SK-N-SH (cell line): ENCODE data around the gene PRKCH. TPM values are rescaled to one million over a fixed set of nuclear protein-coding genes. Genes with fewer than 3 reads are reported as not detected.

ENCODE experiments used
- CTCF ChIA-PET: fragments of 300-600, 350-600 bp; formaldehyde crosslinking; extraction: SDS; loops from one replicate; lab custom pipeline; 2021; lab: Yijun Ruan, JAX
- POLR2A ChIA-PET: fragments of 350-600 bp; sonication (Branson Sonifier 250); formaldehyde crosslinking; extraction: SDS; loops from one replicate; lab custom pipeline; 2020; ENCODE audit warnings: antibody characterized with exemption, inconsistent platforms; lab: Yijun Ruan, JAX
- DNase-seq: peaks from one replicate; pipeline ENCODE4 v3.0.0; 2012
- H2AFZ ChIP-seq: fragments of 200-600 bp; sonication (generic); 2 replicates; pipeline ENCODE4 v1.8.1; 2016; ENCODE audit warnings: antibody characterized with exemption, mild to moderate bottlenecking, low read depth
- H3F3A ChIP-seq: fragments of 200-600 bp; sonication (generic); replicated peaks from 2 replicates; pipeline ENCODE3; 2016; ENCODE audit warnings: antibody characterized with exemption, mild to moderate bottlenecking; ENCODE audit not compliant: insufficient read depth
- H3K27ac ChIP-seq, 2 experiments: fragments of 200-500 bp in 1 of 2; fragments of 200-600 bp in 1 of 2; sonication (Bioruptor generic) in 1 of 2; sonication (generic), shearing (Covaris generic) in 1 of 2; 2 replicates each; pipeline versions ENCODE4 v1.5.1 to v1.6.1; 2014 to 2016; ENCODE audit warnings: low read depth in 2 of 2, inconsistent platforms in 1 of 2, low read length in 1 of 2, mild to moderate bottlenecking in 1 of 2, mixed read lengths in 1 of 2
- H3K27me3 ChIP-seq: fragments of 200-600 bp; sonication (generic), shearing (Covaris generic); 2 replicates; pipeline ENCODE4 v1.6.1; 2016; ENCODE audit warnings: mixed run types; ENCODE audit not compliant: insufficient read depth
- H3K36me3 ChIP-seq, 2 experiments: fragments of 200-500 bp in 1 of 2; fragments of 200-600 bp in 1 of 2; sonication (Bioruptor generic) in 1 of 2; sonication (generic) in 1 of 2; replicated peaks in 1 of 2; 2 replicates each; pipeline versions ENCODE3 to v1.5.1; 2014 to 2016; ENCODE audit warnings: low read length in 1 of 2, mild to moderate bottlenecking in 1 of 2; ENCODE audit not compliant: insufficient read depth in 2 of 2, control insufficient read depth in 1 of 2
- H3K4me1 ChIP-seq, 2 experiments: fragments of 200-500 bp in 1 of 2; fragments of 200-600 bp in 1 of 2; sonication (Bioruptor generic) in 1 of 2; sonication (generic), shearing (Covaris generic) in 1 of 2; 2 replicates each; pipeline versions ENCODE4 v1.5.1 to v1.6.1; 2014 to 2016; ENCODE audit warnings: low read depth in 1 of 2, low read length in 1 of 2, mixed run types in 1 of 2; ENCODE audit not compliant: insufficient read depth in 2 of 2, control insufficient read depth in 1 of 2
- H3K4me2 ChIP-seq: fragments of 200-600 bp; sonication (generic), shearing (Covaris generic); 2 replicates; pipeline ENCODE4 v1.6.1; 2017; ENCODE audit warnings: mixed run types
- H3K4me3 ChIP-seq, 2 experiments: fragments of 200-500 bp in 1 of 2; fragments of 200-600 bp in 1 of 2; sonication (Bioruptor generic) in 1 of 2; sonication (generic), shearing (Covaris generic) in 1 of 2; 2 replicates each; pipeline versions ENCODE4 v1.5.1 to v1.8.1; 2014 to 2016; ENCODE audit warnings: low read depth in 2 of 2, inconsistent platforms in 1 of 2, low read length in 1 of 2, mild to moderate bottlenecking in 1 of 2, mixed read lengths in 1 of 2, moderate library complexity in 1 of 2
- H3K79me2 ChIP-seq: fragments of 200-600 bp; sonication (generic); 2 replicates; pipeline ENCODE4 v1.8.1; 2017; ENCODE audit warnings: mild to moderate bottlenecking; ENCODE audit not compliant: insufficient read depth
- H3K9ac ChIP-seq: fragments of 200-600 bp; sonication (generic); 2 replicates; pipeline ENCODE4 v1.6.1; 2017; ENCODE audit warnings: mixed run types
- H3K9me2 ChIP-seq: fragments of 200-600 bp; sonication (generic); 2 replicates; pipeline ENCODE4 v1.6.1; 2017; ENCODE audit warnings: mixed run types
- H3K9me3 ChIP-seq: fragments of 200-600 bp; sonication (generic); 2 replicates; pipeline ENCODE4 v1.6.1; 2017; ENCODE audit warnings: mixed run types, mild to moderate bottlenecking, moderate library complexity
- H4K20me1 ChIP-seq: fragments of 200-600 bp; sonication (generic); 2 replicates; pipeline ENCODE4 v1.6.1; 2017; ENCODE audit warnings: mild to moderate bottlenecking, mixed run types; ENCODE audit not compliant: insufficient read depth
- CHD2 ChIP-seq: fragments of 150-350 bp; IDR thresholded peaks from 2 replicates; pipeline ENCODE4 v1.6.1; 2018; ENCODE audit warnings: low read length; ENCODE audit not compliant: partially characterized antibody
- CTCF ChIP-seq: fragments of 200-600 bp; sonication (generic); IDR thresholded peaks from 2 replicates; pipeline ENCODE4 v1.6.1; 2017; ENCODE audit warnings: antibody characterized with exemption, mild to moderate bottlenecking, moderate library complexity
- ELF1 ChIP-seq: IDR thresholded peaks from 2 replicates; pipeline ENCODE4 v1.4.0; 2012
- EP300 ChIP-seq, 2 experiments: IDR thresholded peaks; 2 replicates each; pipeline versions ENCODE4 v1.4.0 to v1.6.1; 2012; ENCODE audit warnings: borderline replicate concordance in 1 of 2, low read depth in 1 of 2, low read length in 1 of 2
- JUND ChIP-seq: IDR thresholded peaks from 2 replicates; pipeline ENCODE4 v1.4.0; 2012
- MAX ChIP-seq: IDR thresholded peaks from 2 replicates; pipeline ENCODE4 v1.4.0; 2012; ENCODE audit warnings: low read depth
- NFIC ChIP-seq: IDR thresholded peaks from 2 replicates; pipeline ENCODE4 v1.4.0; 2012; ENCODE audit warnings: borderline replicate concordance
- PBX3 ChIP-seq: IDR thresholded peaks from 2 replicates; pipeline ENCODE4; 2012
- POLR2AphosphoS5 ChIP-seq: IDR thresholded peaks from 2 replicates; pipeline ENCODE4 v1.6.1; 2012; ENCODE audit warnings: low read depth, low read length
- RAD21 ChIP-seq: IDR thresholded peaks from 2 replicates; pipeline ENCODE4 v1.6.1; 2012; ENCODE audit warnings: mild to moderate bottlenecking, low read length
- RCOR1 ChIP-seq: fragments of 150-350 bp; IDR thresholded peaks from 2 replicates; pipeline ENCODE4 v1.6.1; 2017; ENCODE audit warnings: antibody characterized with exemption, low read length
- SMC3 ChIP-seq: IDR thresholded peaks from 2 replicates; pipeline ENCODE4 v1.6.1; 2012; ENCODE audit warnings: low read depth, low read length, improper control_type of control experiment
- TEAD4 ChIP-seq: IDR thresholded peaks from 2 replicates; pipeline ENCODE4 v1.4.0; 2012; ENCODE audit warnings: mild to moderate bottlenecking, borderline replicate concordance; ENCODE audit not compliant: insufficient read depth
- WGBS: methylation state at CpG from one replicate; pipeline ENCODE4 v1.1.6; 2017; ENCODE audit warnings: low lambda C conversion rate; 5-methylcytosine and 5-hydroxymethylcytosine counted together
- polyA plus RNA-seq, 3 experiments: library from polyadenylated mRNA; depleted of rRNA; stranded (reverse); fragments of >200 nt; gene quantifications; 2 replicates each; pipeline ENCODE4 v1.2.3, GENCODE V29; 2012
- TF ChIP-seq, protein P1 (sequence below): IDR thresholded peaks from 2 replicates; pipeline ENCODE4 v1.4.0; 2012; ENCODE audit warnings: low read depth, borderline replicate concordance
- TF ChIP-seq, protein P2 (sequence below): IDR thresholded peaks from 2 replicates; pipeline ENCODE4 v1.6.1; 2012; ENCODE audit warnings: mild to moderate bottlenecking, low read depth, low read length, moderate library complexity

PRKCH gene
- polyA plus RNA-seq, 1 of the 3 experiments (the other 2 are of a cell fraction): 4.2 TPM

GRCh38 chr14:61475316-61475715, 153.9 kb downstream of the PRKCH start:
- ChIA-PET CTCF (interaction anchor here (0.7 to 3.7 kb wide), 30 partner anchors 8 to 362 kb away, joined by 3 to 18 read pairs (median 4); no protein-coding TSS in a partner anchor), POLR2A (interaction anchor here (0.6 to 1.6 kb wide), 3 partner anchors 100 to 287 kb away, joined by 4 read pairs; partner anchors contain the start of genes HIF1A and SNAPC1)
- Histone ChIP-seq H3K36me3 (no peaks in the 10 kb centered on the region), H4K20me1 (no peaks in the 10 kb centered on the region), H3K9me2 (no peaks in the 10 kb centered on the region), H3K4me1 (peaks cover 14 to 66% of the 10 kb centered on the region in 2 experiments), H3K27ac (peak overlapping the region in 1 of 2 experiments; percentile 97; a peak in 2 of 4 replicates), H2AFZ (no peak overlapping the region), H3K9me3 (no peaks in the 10 kb centered on the region), H3K79me2 (no peaks in the 10 kb centered on the region), H3K27me3 (no peaks in the 10 kb centered on the region), H3K4me3 (no peak overlapping the region), H3F3A (peaks cover 25% of the 10 kb centered on the region), H3K9ac (no peak overlapping the region), H3K4me2 (no peak overlapping the region)
- DNase-seq: no peak
- TF ChIP-seq TEAD4 (no peak), EP300 (IDR thresholded peaks at IDR 0.05; ENCODE audit: borderline replicate concordance in 1 of 2, low read depth in 1 of 2, low read length in 1 of 2) (peak in 1 of 2 experiments; percentile 25; a peak in 1 of 4 replicates), SMC3 (peak; percentile 56), NFIC (no peak), CTCF (peak; percentile 84), MAX (no peak), PBX3 (no peak), RAD21 (peak; percentile 68), CHD2 (no peak)
- 29% methylated on average over 4 of the region's 4 CpGs for WGBS

- Histone ChIP-seq H3K4me1 (peaks cover 7 to 66% of the 10 kb centered on the region in 2 experiments), H3K9me3 (no peaks in the 10 kb centered on the region), H3K27me3 (no peaks in the 10 kb centered on the region), H3K27ac (peak overlapping the region in 1 of 2 experiments; percentile 97; a peak in 2 of 4 replicates), H2AFZ (no peak overlapping the region), H3K4me3 (no peak overlapping the region), H4K20me1 (no peaks in the 10 kb centered on the region), H3K9ac (no peak overlapping the region), H3F3A (peaks cover 19% of the 10 kb centered on the region), H3K79me2 (no peaks in the 10 kb centered on the region), H3K36me3 (no peaks in the 10 kb centered on the region), H3K4me2 (no peak overlapping the region), H3K9me2 (no peaks in the 10 kb centered on the region)
- CTCF ChIA-PET: interaction anchor here (0.5 to 3.7 kb wide), 23 partner anchors 12 to 361 kb away, joined by 3 to 18 read pairs (median 4); no protein-coding TSS in a partner anchor
- 87% methylated on average over 2 of the region's 2 CpGs for WGBS
- DNase-seq: no peak
- POLR2A ChIA-PET: interaction anchor here (0.8 to 1.6 kb wide), 3 partner anchors 219 to 286 kb away, joined by 4 read pairs; partner anchors contain the start of genes HIF1A and SNAPC1
- TF ChIP-seq, protein P1, sequence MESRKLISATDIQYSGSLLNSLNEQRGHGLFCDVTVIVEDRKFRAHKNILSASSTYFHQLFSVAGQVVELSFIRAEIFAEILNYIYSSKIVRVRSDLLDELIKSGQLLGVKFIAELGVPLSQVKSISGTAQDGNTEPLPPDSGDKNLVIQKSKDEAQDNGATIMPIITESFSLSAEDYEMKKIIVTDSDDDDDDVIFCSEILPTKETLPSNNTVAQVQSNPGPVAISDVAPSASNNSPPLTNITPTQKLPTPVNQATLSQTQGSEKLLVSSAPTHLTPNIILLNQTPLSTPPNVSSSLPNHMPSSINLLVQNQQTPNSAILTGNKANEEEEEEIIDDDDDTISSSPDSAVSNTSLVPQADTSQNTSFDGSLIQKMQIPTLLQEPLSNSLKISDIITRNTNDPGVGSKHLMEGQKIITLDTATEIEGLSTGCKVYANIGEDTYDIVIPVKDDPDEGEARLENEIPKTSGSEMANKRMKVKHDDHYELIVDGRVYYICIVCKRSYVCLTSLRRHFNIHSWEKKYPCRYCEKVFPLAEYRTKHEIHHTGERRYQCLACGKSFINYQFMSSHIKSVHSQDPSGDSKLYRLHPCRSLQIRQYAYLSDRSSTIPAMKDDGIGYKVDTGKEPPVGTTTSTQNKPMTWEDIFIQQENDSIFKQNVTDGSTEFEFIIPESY: no peak
- TF ChIP-seq, protein P2, sequence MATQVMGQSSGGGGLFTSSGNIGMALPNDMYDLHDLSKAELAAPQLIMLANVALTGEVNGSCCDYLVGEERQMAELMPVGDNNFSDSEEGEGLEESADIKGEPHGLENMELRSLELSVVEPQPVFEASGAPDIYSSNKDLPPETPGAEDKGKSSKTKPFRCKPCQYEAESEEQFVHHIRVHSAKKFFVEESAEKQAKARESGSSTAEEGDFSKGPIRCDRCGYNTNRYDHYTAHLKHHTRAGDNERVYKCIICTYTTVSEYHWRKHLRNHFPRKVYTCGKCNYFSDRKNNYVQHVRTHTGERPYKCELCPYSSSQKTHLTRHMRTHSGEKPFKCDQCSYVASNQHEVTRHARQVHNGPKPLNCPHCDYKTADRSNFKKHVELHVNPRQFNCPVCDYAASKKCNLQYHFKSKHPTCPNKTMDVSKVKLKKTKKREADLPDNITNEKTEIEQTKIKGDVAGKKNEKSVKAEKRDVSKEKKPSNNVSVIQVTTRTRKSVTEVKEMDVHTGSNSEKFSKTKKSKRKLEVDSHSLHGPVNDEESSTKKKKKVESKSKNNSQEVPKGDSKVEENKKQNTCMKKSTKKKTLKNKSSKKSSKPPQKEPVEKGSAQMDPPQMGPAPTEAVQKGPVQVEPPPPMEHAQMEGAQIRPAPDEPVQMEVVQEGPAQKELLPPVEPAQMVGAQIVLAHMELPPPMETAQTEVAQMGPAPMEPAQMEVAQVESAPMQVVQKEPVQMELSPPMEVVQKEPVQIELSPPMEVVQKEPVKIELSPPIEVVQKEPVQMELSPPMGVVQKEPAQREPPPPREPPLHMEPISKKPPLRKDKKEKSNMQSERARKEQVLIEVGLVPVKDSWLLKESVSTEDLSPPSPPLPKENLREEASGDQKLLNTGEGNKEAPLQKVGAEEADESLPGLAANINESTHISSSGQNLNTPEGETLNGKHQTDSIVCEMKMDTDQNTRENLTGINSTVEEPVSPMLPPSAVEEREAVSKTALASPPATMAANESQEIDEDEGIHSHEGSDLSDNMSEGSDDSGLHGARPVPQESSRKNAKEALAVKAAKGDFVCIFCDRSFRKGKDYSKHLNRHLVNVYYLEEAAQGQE: no peak
- TF ChIP-seq ELF1 (no peak), POLR2AphosphoS5 (no peak), JUND (no peak), PBX3 (no peak), RCOR1 (no peak), MAX (no peak)
These were observed 154.8 kb downstream of the PRKCH start for GRCh38 chr14:61476105-61476753.
